ENCODE data around the gene LRATD1.
A peak's percentile ranks its signal among the peaks of the same experiment; 100 is the strongest.

Gene LRATD1

GRCh38 chr2:14634489-14635390, 2.2 kb downstream of the LRATD1 start:
- ChIA-PET CTCF (interaction anchor here (0.7 to 1.4 kb wide), 5 partner anchors 9 to 942 kb away, joined by 3 to 6 read pairs (median 5); no protein-coding TSS in a partner anchor), POLR2A (interaction anchor here (1.1 kb wide), 1 partner anchor 80 kb away, joined by 3 read pairs; no protein-coding TSS in a partner anchor)
- H3K4me1 ChIP-seq (ENCODE audit: control insufficient read depth, insufficient read depth, low read length) = no peaks in the 10 kb centered on the region
- TF ChIP-seq ZBTB26 (tag by site-specific recombination; optimal IDR thresholded peaks at IDR 0.05) = peak; percentile 38
- TF ChIP-seq, protein P1, sequence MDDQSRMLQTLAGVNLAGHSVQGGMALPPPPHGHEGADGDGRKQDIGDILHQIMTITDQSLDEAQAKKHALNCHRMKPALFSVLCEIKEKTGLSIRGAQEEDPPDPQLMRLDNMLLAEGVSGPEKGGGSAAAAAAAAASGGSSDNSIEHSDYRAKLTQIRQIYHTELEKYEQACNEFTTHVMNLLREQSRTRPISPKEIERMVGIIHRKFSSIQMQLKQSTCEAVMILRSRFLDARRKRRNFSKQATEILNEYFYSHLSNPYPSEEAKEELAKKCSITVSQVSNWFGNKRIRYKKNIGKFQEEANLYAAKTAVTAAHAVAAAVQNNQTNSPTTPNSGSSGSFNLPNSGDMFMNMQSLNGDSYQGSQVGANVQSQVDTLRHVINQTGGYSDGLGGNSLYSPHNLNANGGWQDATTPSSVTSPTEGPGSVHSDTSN (CRISPR knock-in tag; IDR thresholded peaks at IDR 0.05) = 0 out of 2 replicates have a peak, but pooled peaks have one; percentile 59
- TF ChIP-seq ZNF335 (tag by site-specific recombination; conservative IDR thresholded peaks at IDR 0.05) = peak; percentile 88
- TF ChIP-seq ZNF561 (tag by site-specific recombination; IDR thresholded peaks at IDR 0.05; ENCODE audit: borderline replicate concordance) = peak; percentile 47; the same call in 1 of the 2 replicates
- TF ChIP-seq ZNF211 (tag by site-specific recombination; IDR thresholded peaks at IDR 0.05; ENCODE audit: low read depth) = no peak
- TF ChIP-seq ZNF23 (tag by site-specific recombination; IDR thresholded peaks at IDR 0.05; ENCODE audit: borderline replicate concordance) = no peak
- TF ChIP-seq ZNF707 (tag by site-specific recombination; IDR thresholded peaks at IDR 0.05) = no peak
- TF ChIP-seq KLF10 (tag by site-specific recombination; IDR thresholded peaks at IDR 0.05) = no peak
- TF ChIP-seq ZFHX2 (tag by site-specific recombination; conservative IDR thresholded peaks at IDR 0.05) = 0 out of 2 replicates have a peak, but pooled peaks have one; percentile 9
- no peak for TF ChIP-seq ZNF664 (tag by site-specific recombination; IDR thresholded peaks at IDR 0.05)
- H3K4me3 ChIP-seq (ENCODE audit: low read depth, low read length) = peak overlapping the region; percentile 59
- H3K27ac ChIP-seq (ENCODE audit: extremely low read depth, low read depth, low read length) = peak overlapping the region; percentile 93
- no peaks in the 10 kb centered on the region; a peak in 1 of 3 replicates for H3K36me3 ChIP-seq (ENCODE audit: control insufficient read depth in 2 of 2, insufficient read depth in 1 of 2, low read length in 2 of 2)
- no peaks in the 10 kb centered on the region for H3K9me3 ChIP-seq (ENCODE audit: control insufficient read depth, insufficient read depth, low read depth, low read length)

DNA sequence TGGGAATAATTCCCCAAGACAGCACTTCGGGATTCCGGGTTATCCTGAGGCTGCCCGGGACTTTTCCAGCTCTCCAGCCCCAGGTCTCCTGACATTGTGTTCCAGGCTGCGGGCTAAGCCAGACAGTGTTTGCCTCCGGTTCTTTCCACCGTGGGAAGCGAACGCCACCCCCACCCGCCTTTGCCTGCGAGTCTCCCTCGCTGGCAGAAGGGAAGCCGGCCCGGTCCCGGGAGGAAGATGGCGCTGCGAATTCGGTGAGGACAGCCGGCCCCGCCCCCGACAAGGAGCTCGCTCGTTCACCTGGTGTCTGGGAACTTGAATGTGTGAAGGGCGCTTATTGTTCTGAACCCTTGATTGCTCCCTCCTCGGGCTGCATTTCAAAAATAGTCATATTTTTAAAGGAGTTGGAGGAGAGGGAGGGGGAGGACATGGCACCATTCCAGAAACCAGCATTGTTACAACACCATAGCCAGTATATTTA, 2.9 kb downstream of the LRATD1 start:
- ChIA-PET CTCF (interaction anchor here (0.7 to 1.4 kb wide), 3 partner anchors 14 to 942 kb away, joined by 4 to 6 read pairs (median 5); no protein-coding TSS in a partner anchor), POLR2A (no interaction called here)

More for the DNA sequence above, 2.9 kb downstream of the LRATD1 start:
- no peaks in the 10 kb centered on the region for H3K4me1 ChIP-seq (ENCODE audit: control insufficient read depth, insufficient read depth, low read length)
- no peaks in the 10 kb centered on the region; a peak in 1 of 3 replicates for H3K36me3 ChIP-seq (ENCODE audit: control insufficient read depth in 2 of 2, insufficient read depth in 1 of 2, low read length in 2 of 2)
- H3K9me3 ChIP-seq (ENCODE audit: control insufficient read depth, insufficient read depth, low read depth, low read length) = no peaks in the 10 kb centered on the region
- peak overlapping the region; percentile 59 for H3K4me3 ChIP-seq (ENCODE audit: low read depth, low read length)
- peak overlapping the region; percentile 93 for H3K27ac ChIP-seq (ENCODE audit: extremely low read depth, low read depth, low read length)
- TF ChIP-seq ZFHX2 (tag by site-specific recombination; conservative IDR thresholded peaks at IDR 0.05) = peak; percentile 31
- peak; percentile 25; the same call in 1 of the 2 replicates for TF ChIP-seq ZBTB11 (tag by site-specific recombination; conservative IDR thresholded peaks at IDR 0.05; ENCODE audit: low read depth)
- TF ChIP-seq GLIS2 (tag by site-specific recombination; IDR thresholded peaks at IDR 0.05) = no peak
- peak; percentile 64; the same call in 1 of the 2 replicates for TF ChIP-seq ZBTB20 (tag by site-specific recombination; IDR thresholded peaks at IDR 0.05)
- peak; percentile 79 for TF ChIP-seq ZBTB17 (tag by site-specific recombination; IDR thresholded peaks at IDR 0.05)
- TF ChIP-seq ZNF324 (tag by site-specific recombination; IDR thresholded peaks at IDR 0.05) = no peak
- peak; percentile 74 for TF ChIP-seq ZNF335 (tag by site-specific recombination; conservative IDR thresholded peaks at IDR 0.05)
- 0 out of 2 replicates have a peak, but pooled peaks have one; percentile 15 for TF ChIP-seq EGR2 (tag by site-specific recombination; IDR thresholded peaks at IDR 0.05; ENCODE audit: low read depth)

Data from HEK293 (cell line).